NCI-H1930 (cell line): ENCODE measurements around the gene AP4B1.
"Not testable (repeated sequence)": the region's sequence is repeated elsewhere in the genome, so short reads cannot be mapped to it uniquely, and the experiment has no call there.

Source experiments
- DNase-seq, 2 experiments: peaks; one replicate each; lab custom pipeline; 2025; lab: John Stamatoyannopoulos, UW

The AP4B1 gene

GRCh38 chr1:113904674-113905434 lies at the start of gene AP4B1, which contains the start of gene DCLRE1B:
Gene AP4B1 (minus strand): TSS chr1:113904799. CDS start chr1:113904717, 82 bp downstream.
Gene DCLRE1B (plus strand): TSS chr1:113905326. CDS start chr1:113905587, 261 bp downstream.
- DNase-seq = peak; percentile 98 to 99

- DNase-seq = no peak
These were observed 47.1 kb upstream of the AP4B1 start for GRCh38 chr1:113951719-113952118.

GRCh38 chr1:113950908-113951307 lies 46.3 kb upstream of the AP4B1 start:
- no peak for DNase-seq

- DNase-seq = no peak
These were observed 44.4 kb upstream of the AP4B1 start for GRCh38 chr1:113949007-113949406.

GRCh38 chr1:113948151-113948550 lies 43.6 kb upstream of the AP4B1 start:
- DNase-seq = not testable (repeated sequence)

GRCh38 chr1:113947388-113948107 lies 42.9 kb upstream of the AP4B1 start:
- no peak for DNase-seq

GRCh38 chr1:113946678-113947387 lies 42.2 kb upstream of the AP4B1 start:
- DNase-seq = peak in 1 of 2 experiments; percentile 13

- no peak for DNase-seq
These were observed 41.5 kb upstream of the AP4B1 start for GRCh38 chr1:113946112-113946511.

GRCh38 chr1:113945329-113945728 lies 40.7 kb upstream of the AP4B1 start:
- no peak for DNase-seq

- no peak for DNase-seq
These were observed 38.6 kb upstream of the AP4B1 start for GRCh38 chr1:113943028-113943811.

GRCh38 chr1:113942527-113942926 lies 37.9 kb upstream of the AP4B1 start:
- DNase-seq = no peak

GRCh38 chr1:113941245-113941559 lies 36.6 kb upstream of the AP4B1 start:
- DNase-seq = no peak

- DNase-seq = no peak
These were observed 36.0 kb upstream of the AP4B1 start for GRCh38 chr1:113940365-113941244.

- no peak for DNase-seq
These were observed 33.6 kb upstream of the AP4B1 start for GRCh38 chr1:113938192-113938591.

- DNase-seq = no peak
These were observed 32.5 kb upstream of the AP4B1 start for GRCh38 chr1:113937146-113937545.

- no peak for DNase-seq
These were observed 31.4 kb upstream of the AP4B1 start for GRCh38 chr1:113935970-113936369.

- DNase-seq = no peak
These were observed 30.6 kb upstream of the AP4B1 start for GRCh38 chr1:113935176-113935575.

- DNase-seq = no peak
These were observed 30.0 kb upstream of the AP4B1 start for GRCh38 chr1:113934511-113935055.

GRCh38 chr1:113934006-113934405 lies 29.4 kb upstream of the AP4B1 start:
- DNase-seq = no peak

GRCh38 chr1:113931451-113931851 lies 26.9 kb upstream of the AP4B1 start:
- DNase-seq = no peak
